IMR-90 (cell line): Measurements from ENCODE around the gene FIS1. TPM values are rescaled to one million over a fixed set of nuclear protein-coding genes. Genes with fewer than 3 reads are reported as not detected.

ENCODE experiments used
- ATAC-seq: fragments of 200-7000 bp; cut with Tn5 transposase; 2 replicates; pipeline ENCODE4 v1.9.1; 2020; ENCODE audit warnings: low read depth, mild to moderate bottlenecking, moderate library complexity
- BruUV-seq: library from RNA; stranded (reverse); fragments of 400-500 nt; replicated peaks from 2 replicates; lab custom pipeline; 2021; lab: Mats Ljungman, UMichigan
- CTCF ChIA-PET: fragments of 300-600 bp; formaldehyde crosslinking; extraction: SDS; loops from one replicate; lab custom pipeline; 2021; ENCODE audit warnings: antibody characterized with exemption; lab: Yijun Ruan, JAX
- POLR2A ChIA-PET: fragments of 300-600 bp; sonication (Branson Sonifier 250); formaldehyde crosslinking; loops from one replicate; lab custom pipeline; 2022; ENCODE audit warnings: antibody characterized with exemption; ENCODE audit not compliant: unreplicated experiment; lab: Charles Lee
- DNase-seq: peaks from one replicate; pipeline ENCODE4 v3.0.0; 2013
- H2AFZ ChIP-seq: replicated peaks from 2 replicates; pipeline ENCODE3; 2013; ENCODE audit warnings: low read length, mild to moderate bottlenecking; ENCODE audit not compliant: poor library complexity
- H2AK5ac ChIP-seq: 2 replicates; pipeline ENCODE4 v1.6.1; 2013; ENCODE audit warnings: low read depth, low read length, inconsistent platforms
- H2AK9ac ChIP-seq: replicated peaks from 2 replicates; pipeline ENCODE3; 2013; ENCODE audit warnings: mild to moderate bottlenecking, low read depth, low read length, moderate library complexity; ENCODE audit not compliant: poor library complexity
- H2BK120ac ChIP-seq: 2 replicates; pipeline ENCODE4 v1.6.1; 2013; ENCODE audit warnings: low read depth, low read length, inconsistent platforms
- H2BK15ac ChIP-seq: 3 replicates; pipeline ENCODE4 v1.6.1; 2013; ENCODE audit warnings: low read depth, low read length, inconsistent platforms
- H2BK20ac ChIP-seq: 2 replicates; pipeline ENCODE4 v1.6.1; 2013; ENCODE audit warnings: low read depth, mild to moderate bottlenecking, inconsistent platforms, low read length, moderate library complexity
- H2BK5ac ChIP-seq: 2 replicates; pipeline ENCODE4 v1.6.1; 2013; ENCODE audit warnings: mild to moderate bottlenecking, low read depth, low read length, inconsistent platforms; ENCODE audit not compliant: poor library complexity, severe bottlenecking
- H3K14ac ChIP-seq: replicated peaks from 2 replicates; pipeline ENCODE4 v1.6.1; 2013; ENCODE audit warnings: low read depth, low read length, inconsistent platforms
- H3K18ac ChIP-seq: 2 replicates; pipeline ENCODE4 v1.6.1; 2013; ENCODE audit warnings: low read depth, low read length, control low read depth
- H3K23ac ChIP-seq: 2 replicates; pipeline ENCODE4 v1.6.1; 2013; ENCODE audit warnings: low read depth, low read length, inconsistent platforms
- H3K27ac ChIP-seq: 2 replicates; pipeline ENCODE4 v1.5.1; 2013; ENCODE audit warnings: mild to moderate bottlenecking, control low read depth, low read length; ENCODE audit not compliant: insufficient read depth
- H3K27me3 ChIP-seq: 2 replicates; pipeline ENCODE4 v1.6.1; 2013; ENCODE audit warnings: low read length; ENCODE audit not compliant: control insufficient read depth, insufficient read depth
- H3K36me3 ChIP-seq: 2 replicates; pipeline ENCODE4 v1.6.1; 2013; ENCODE audit warnings: low read length, mixed read lengths; ENCODE audit not compliant: control insufficient read depth, insufficient read depth
- H3K4ac ChIP-seq: 2 replicates; pipeline ENCODE4 v1.6.1; 2013; ENCODE audit warnings: low read depth, low read length, inconsistent platforms
- H3K4me1 ChIP-seq: 2 replicates; pipeline ENCODE4 v1.6.1; 2013; ENCODE audit warnings: low read length, mixed read lengths; ENCODE audit not compliant: control insufficient read depth, insufficient read depth
- H3K4me2 ChIP-seq: 2 replicates; pipeline ENCODE4 v1.6.1; 2013; ENCODE audit warnings: low read depth, mild to moderate bottlenecking, control low read depth, low read length, moderate library complexity
- H3K4me3 ChIP-seq: 2 replicates; pipeline ENCODE4 v1.5.1; 2013; ENCODE audit warnings: low read depth, mild to moderate bottlenecking, control low read depth, low read length, moderate library complexity; ENCODE audit not compliant: insufficient read depth
- H3K56ac ChIP-seq: 2 replicates; pipeline ENCODE4 v1.6.1; 2013; ENCODE audit warnings: low read length, inconsistent platforms; ENCODE audit not compliant: insufficient read depth; ENCODE audit errors: extremely low read depth
- H3K79me1 ChIP-seq, 2 experiments: 2 replicates each; pipeline ENCODE4 v1.6.1; 2013; ENCODE audit warnings: low read length in 2 of 2, inconsistent platforms in 1 of 2, low read depth in 1 of 2
- H3K9ac ChIP-seq: 2 replicates; pipeline ENCODE4 v1.6.1; 2013; ENCODE audit warnings: low read depth, low read length, control low read depth
- H3K9me1 ChIP-seq: 2 replicates; pipeline ENCODE4 v1.6.1; 2013; ENCODE audit warnings: low read length, inconsistent platforms; ENCODE audit not compliant: insufficient read depth
- H3K9me3 ChIP-seq: 2 replicates; pipeline ENCODE4 v1.6.1; 2013; ENCODE audit warnings: low read length; ENCODE audit not compliant: control insufficient read depth, insufficient read depth
- H4K20me1 ChIP-seq: 2 replicates; pipeline ENCODE4 v1.6.1; 2013; ENCODE audit warnings: low read length, inconsistent platforms; ENCODE audit not compliant: insufficient read depth
- H4K5ac ChIP-seq: 2 replicates; pipeline ENCODE4 v1.6.1; 2013; ENCODE audit warnings: mild to moderate bottlenecking, low read depth, low read length, control low read depth
- H4K8ac ChIP-seq, 2 experiments: 2 replicates each; pipeline ENCODE4 v1.6.1; 2013; ENCODE audit warnings: low read depth in 2 of 2, low read length in 2 of 2, control low read depth in 1 of 2, inconsistent platforms in 1 of 2
- H4K91ac ChIP-seq: 2 replicates; pipeline ENCODE4 v1.6.1; 2013; ENCODE audit warnings: low read depth, low read length, inconsistent platforms; ENCODE audit not compliant: insufficient read depth
- BHLHE40 ChIP-seq: fragments of 150-350 bp; IDR thresholded peaks from 2 replicates; pipeline ENCODE4 v1.6.1; 2016; ENCODE audit warnings: mild to moderate bottlenecking, low read depth, low read length
- CEBPB ChIP-seq: IDR thresholded peaks from 2 replicates; pipeline ENCODE4 v1.6.1; 2012; ENCODE audit warnings: low read depth, low read length, improper control_type of control experiment
- MAFK ChIP-seq: IDR thresholded peaks from 2 replicates; pipeline ENCODE4 v1.6.1; 2012; ENCODE audit warnings: low read depth, low read length, improper control_type of control experiment
- RAD21 ChIP-seq: IDR thresholded peaks from 2 replicates; pipeline ENCODE4 v1.6.1; 2012; ENCODE audit warnings: low read length, improper control_type of control experiment
- RCOR1 ChIP-seq: IDR thresholded peaks from 2 replicates; pipeline ENCODE4 v1.6.1; 2012; ENCODE audit warnings: mild to moderate bottlenecking, low read length, improper control_type of control experiment; ENCODE audit not compliant: insufficient replicate concordance
- SMC3 ChIP-seq: fragments of 150-350 bp; IDR thresholded peaks from 2 replicates; pipeline ENCODE4 v1.6.1; 2016; ENCODE audit warnings: low read depth, mild to moderate bottlenecking, antibody characterized with exemption, low read length, moderate library complexity
- WGBS, 2 experiments: methylation state at CpG; one replicate each; pipeline versions ENCODE4 v1.1.5 to v1.1.7; 2013; ENCODE audit warnings: missing lambda C conversion rate in 2 of 2; ENCODE audit not compliant: insufficient read length in 1 of 2; ENCODE audit errors: extremely low coverage in 2 of 2; 5-methylcytosine and 5-hydroxymethylcytosine counted together
- dilution Hi-C: fragments of 300-500 bp; cut with HindIII; formaldehyde crosslinking; loops from one replicate; pipeline ENCODE4 v1.14.3; 2018; ENCODE audit warnings: low sequenced_read_pairs; ENCODE audit not compliant: unreplicated experiment
- in situ Hi-C: fragments of 300-500 bp; cut with MboI; formaldehyde crosslinking; loops from 3 replicates; pipeline ENCODE4 v1.14.3; 2019; ENCODE audit warnings: low sequenced_read_pairs, inconsistent platforms, mixed read lengths
- intact Hi-C: fragments of 100-400 bp; cut with micrococcal nuclease; formaldehyde crosslinking; loops from 2 replicates; pipeline ENCODE4 v1.10.0; 2022
- polyA plus RNA-seq, 3 experiments: library from polyadenylated mRNA; depleted of rRNA; stranded (reverse); fragments of >200 nt; gene quantifications; 2 replicates each; pipeline ENCODE4 v1.2.3, GENCODE V29; 2012; ENCODE audit warnings: low replicate concordance in 1 of 3
- total RNA-seq: library from RNA; depleted of rRNA; stranded (reverse); fragments of >200 nt; gene quantifications from 2 replicates; pipeline ENCODE4 v1.2.3, GENCODE V29; 2012

Gene FIS1
- total and polyA plus RNA-seq, 2 of the 4 experiments (the other 2 are of a cell fraction): 293 to 489 TPM

DNA sequence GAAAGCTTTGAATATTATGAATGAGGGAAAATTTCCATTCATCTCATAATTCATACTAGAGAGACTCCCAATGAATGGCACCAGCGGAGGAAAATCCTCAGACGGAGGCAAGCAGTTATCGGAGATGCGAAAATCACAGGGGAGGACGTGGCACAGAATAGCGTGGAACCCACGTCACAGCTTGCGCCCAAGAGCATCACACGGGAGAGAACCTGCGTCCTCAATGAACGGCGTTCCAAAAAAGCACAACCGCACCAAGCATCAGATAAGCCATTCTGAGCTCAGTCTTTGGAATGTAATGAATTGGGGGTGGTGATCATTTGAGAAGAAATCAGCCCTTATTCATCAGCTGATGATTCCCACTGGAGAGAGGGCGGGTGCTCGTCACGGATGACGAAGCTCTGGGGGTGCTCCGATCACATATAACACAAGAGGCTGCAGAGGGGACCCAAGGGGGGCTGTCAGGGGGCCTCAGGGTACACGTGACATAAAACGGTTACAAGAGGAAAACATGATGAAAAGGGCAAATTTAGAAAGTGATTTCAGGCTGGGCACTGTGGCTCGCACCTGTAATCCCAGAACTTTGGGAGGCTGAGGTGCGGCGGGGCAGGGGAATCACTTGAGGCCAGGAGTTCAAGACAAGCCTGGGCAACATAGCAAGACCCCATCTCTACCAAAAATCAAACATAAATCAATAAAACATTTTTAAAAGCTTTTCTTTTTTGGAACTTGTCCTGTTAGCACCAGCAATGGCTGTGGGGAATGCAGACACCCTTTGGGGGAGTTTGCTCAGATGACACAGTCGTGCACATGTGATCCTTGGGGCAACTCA lies 33.8 kb upstream of the FIS1 start:
- 68% methylated on average over 10 of the region's 24 CpGs; no CpG with 5 or more reads in 1 of the 2 experiments for WGBS, 2 experiments

More for the DNA sequence above, 33.8 kb upstream of the FIS1 start:
- dilution Hi-C loops: no loop called here
- Histone ChIP-seq H3K4me2 (no peak overlapping the region), H3K14ac (no peak overlapping the region), H3K27ac (no peak overlapping the region), H4K20me1 (no peaks in the 10 kb centered on the region), H3K9me1 (no peaks in the 10 kb centered on the region), H3K36me3 (no peaks in the 10 kb centered on the region), H3K9me3 (no peaks in the 10 kb centered on the region), H3K9ac (no peak overlapping the region), H3K4ac (no peak overlapping the region), H3K79me1 (no peaks in the 10 kb centered on the region), H2AK9ac (no peak overlapping the region), H2AK5ac (no peak overlapping the region), H4K91ac (no peak overlapping the region), H3K23ac (no peak overlapping the region), H2BK120ac (no peak overlapping the region), H2AFZ (no peak overlapping the region), H2BK5ac (no peak overlapping the region), H4K5ac (no peak overlapping the region), H3K18ac (no peak overlapping the region), H2BK20ac (no peak overlapping the region), H2BK15ac (no peak overlapping the region), H3K27me3 (peaks cover 26% of the 10 kb centered on the region), H3K4me3 (no peak overlapping the region), H4K8ac (no peak overlapping the region), H3K4me1 (no peaks in the 10 kb centered on the region), H3K56ac (no peak overlapping the region)
- intact Hi-C loops: no loop called here
- in situ Hi-C loops: loop anchor here (25.0 kb wide), 1 partner anchor 1291 kb away; the partner anchor contains the start of gene AZGP1
- no TSS peak for BruUV-seq
- CTCF ChIA-PET: interaction anchor here (1.3 kb wide), 1 partner anchor 135 kb away, joined by 8 read pairs; no protein-coding TSS in a partner anchor
- TF ChIP-seq RCOR1 (no peak), CEBPB (no peak), RAD21 (no peak), SMC3 (no peak), BHLHE40 (no peak), MAFK (no peak)
- ATAC-seq: no peak
- POLR2A ChIA-PET: no interaction called here
- DNase-seq: no peak
